OCI-M1 (cell line): ENCODE measurements around the gene AP4M1.
A peak's percentile ranks its signal among the peaks of the same experiment; 100 is the strongest.

Experiments used
- DNase-seq: peaks from one replicate; lab custom pipeline; 2025; lab: John Stamatoyannopoulos, UW

AP4M1 gene, protein sequence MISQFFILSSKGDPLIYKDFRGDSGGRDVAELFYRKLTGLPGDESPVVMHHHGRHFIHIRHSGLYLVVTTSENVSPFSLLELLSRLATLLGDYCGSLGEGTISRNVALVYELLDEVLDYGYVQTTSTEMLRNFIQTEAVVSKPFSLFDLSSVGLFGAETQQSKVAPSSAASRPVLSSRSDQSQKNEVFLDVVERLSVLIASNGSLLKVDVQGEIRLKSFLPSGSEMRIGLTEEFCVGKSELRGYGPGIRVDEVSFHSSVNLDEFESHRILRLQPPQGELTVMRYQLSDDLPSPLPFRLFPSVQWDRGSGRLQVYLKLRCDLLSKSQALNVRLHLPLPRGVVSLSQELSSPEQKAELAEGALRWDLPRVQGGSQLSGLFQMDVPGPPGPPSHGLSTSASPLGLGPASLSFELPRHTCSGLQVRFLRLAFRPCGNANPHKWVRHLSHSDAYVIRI

DNA sequence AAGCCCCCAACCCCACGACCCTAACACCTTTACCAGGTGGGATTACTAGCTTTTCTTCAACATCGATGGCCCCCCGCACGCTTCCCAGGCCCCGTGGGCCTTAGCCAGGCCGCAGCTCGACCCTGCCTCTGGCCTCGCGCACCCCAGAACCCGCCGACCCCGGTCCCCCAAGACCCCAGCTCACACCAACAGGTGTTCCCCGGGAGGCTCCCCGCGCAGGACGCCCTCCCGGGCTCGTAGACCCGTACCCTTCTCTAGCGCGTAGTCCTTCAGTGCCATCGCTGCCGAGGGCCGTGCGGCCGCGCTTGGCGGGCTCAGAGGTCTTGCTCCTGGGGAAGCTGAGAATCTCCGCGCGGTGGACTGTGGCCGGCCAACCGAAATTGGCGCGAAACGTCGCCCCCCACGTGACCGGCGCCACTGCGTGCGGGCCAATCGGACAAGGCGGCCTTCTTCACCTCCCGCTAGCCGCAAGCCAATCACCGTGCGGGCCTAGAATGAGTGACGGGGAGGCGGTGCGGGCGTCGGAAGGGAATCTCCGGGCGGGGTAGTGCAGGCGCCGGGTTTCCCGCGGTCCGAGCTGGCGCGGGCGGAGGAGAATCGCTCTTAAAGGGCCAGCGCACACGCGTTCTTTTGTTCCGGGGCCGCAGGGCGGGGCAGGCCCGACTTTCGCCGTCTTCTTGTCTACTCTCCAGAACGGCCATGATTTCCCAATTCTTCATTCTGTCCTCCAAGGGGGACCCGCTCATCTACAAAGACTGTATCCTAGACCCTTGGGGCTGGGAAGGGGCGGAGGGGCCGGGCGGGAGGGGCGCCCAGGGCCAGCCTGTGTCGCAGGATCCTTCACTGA lies at the start of gene AP4M1, which contains the start of gene MCM7:
Gene AP4M1 (plus strand): TSS at position 628 of the 847 bp plus-strand sequence. CDS start 72 bp downstream, at position 700.
Gene MCM7 (minus strand): TSS at position 382 of the 847 bp plus-strand sequence. CDS start 103 bp downstream, at position 279.
- peak; percentile 100 for DNase-seq

DNA sequence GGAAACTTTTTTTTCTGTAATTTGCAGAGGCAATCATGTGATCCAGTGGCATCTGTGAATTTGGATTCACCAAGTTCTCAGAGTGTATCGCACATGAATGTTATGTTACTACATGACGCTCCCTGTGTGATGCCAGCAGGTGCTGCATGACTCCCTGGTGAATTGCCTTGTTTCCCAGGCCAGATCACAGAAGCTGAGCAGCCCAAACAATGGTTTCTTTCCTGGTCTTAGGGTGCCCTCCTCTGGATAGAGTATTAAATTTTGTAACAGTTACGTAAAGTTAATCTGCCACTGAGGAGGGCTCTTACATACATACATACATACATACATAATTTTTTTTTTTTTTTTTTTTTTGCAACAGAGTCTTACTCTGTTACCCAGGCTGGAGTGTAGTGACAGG lies 48.2 kb upstream of the AP4M1 start:
- DNase-seq: peak; percentile 85

DNA sequence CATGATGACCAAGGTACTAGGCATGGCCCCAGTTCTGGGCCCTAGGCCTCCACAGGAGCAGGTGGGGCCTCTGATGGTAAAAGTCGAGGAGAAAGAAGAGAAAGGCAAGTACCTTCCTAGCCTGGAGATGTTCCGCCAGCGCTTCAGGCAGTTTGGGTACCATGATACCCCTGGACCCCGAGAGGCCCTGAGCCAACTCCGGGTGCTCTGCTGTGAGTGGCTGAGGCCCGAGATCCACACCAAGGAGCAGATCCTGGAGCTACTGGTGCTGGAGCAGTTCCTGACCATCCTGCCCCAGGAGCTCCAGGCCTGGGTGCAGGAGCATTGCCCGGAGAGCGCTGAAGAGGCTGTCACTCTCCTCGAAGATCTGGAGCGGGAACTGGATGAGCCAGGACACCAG lies 44.4 kb upstream of the AP4M1 start:
- DNase-seq: no peak

DNA sequence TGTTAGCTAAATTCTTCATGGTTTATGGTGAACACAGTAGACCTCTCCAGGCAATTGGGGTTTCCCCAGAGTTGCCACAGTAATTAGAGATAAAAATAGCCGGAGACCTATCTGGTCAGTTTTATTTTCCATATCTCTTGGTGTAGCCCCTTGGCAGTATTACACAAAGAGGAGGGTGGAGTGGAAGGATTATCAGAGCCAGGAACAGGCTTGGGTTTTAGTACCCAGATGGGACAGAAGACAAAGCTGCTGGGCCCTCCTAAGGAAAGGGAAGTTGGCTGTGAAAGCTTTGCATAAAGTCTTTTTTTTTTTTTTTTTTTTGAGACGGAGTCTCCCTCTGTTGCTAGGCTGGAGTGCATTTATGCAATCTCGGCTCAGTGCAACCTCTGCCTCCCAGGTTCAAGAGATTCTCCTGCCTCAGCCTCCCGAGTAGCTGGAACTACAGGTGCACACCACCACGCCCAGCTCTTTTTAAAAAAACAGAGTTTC lies 42.1 kb upstream of the AP4M1 start:
- peak; percentile 48 for DNase-seq

DNA sequence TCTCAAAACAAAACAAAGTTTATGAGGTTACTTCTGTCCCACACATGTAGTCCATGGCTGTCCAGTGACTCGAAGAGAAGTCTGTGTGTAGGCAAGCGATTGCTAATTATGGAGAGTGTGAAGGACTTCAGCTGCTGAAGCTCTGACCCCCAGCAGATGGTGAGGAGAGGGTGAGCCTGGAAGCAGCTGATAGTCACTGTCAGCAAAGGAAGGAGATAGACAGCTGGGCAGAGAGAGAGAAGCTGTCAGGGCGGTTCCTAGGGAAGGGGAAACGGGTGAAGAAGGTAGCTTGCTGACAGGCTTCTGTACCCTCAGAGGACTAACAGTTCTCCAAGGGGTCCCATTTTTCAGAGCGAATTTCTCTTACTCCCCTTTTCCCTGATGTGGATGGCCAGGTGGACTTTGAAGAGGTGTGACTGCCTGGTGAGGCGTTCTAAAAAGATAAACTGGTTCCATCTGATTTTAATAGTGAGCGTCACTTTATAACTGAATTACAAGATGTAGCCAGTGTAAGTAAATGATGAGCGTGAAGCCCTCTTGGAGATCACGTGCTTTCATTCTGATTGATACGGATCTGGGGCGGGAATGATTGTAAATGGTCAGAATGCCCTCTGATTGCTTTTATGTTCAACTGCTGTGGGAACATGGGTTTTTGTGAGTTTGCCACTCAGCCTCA lies 39.8 kb upstream of the AP4M1 start:
- no peak for DNase-seq

DNA sequence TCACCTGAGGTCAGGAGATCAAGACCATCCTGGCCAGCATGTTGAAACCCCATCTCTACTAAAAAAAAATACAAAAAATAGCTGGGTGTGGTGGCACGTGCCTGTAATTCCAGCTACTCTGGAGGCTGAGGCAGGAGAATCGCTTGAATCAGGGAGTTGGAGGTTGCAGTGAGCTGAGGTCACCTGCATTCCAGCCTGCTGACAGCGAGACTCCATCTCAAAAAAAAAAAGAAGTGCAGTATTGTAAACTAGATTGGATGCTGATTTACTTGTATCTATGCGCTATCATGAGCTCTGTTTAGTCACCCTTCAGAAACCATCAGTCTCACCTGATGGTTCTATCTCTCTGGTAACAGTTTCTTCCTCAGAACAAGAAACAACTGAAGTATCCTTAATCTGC lies 38.1 kb upstream of the AP4M1 start:
- no peak for DNase-seq

DNA sequence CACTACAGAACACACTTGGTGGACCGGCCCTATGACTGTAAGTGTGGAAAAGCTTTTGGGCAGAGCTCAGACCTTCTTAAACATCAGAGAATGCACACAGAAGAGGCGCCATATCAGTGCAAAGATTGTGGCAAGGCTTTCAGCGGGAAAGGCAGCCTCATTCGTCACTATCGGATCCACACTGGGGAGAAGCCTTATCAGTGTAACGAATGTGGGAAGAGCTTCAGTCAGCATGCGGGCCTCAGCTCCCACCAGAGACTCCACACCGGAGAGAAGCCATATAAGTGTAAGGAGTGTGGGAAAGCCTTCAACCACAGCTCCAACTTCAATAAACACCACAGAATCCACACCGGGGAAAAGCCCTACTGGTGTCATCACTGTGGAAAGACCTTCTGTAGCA lies 37.3 kb upstream of the AP4M1 start:
- DNase-seq: no peak

DNA sequence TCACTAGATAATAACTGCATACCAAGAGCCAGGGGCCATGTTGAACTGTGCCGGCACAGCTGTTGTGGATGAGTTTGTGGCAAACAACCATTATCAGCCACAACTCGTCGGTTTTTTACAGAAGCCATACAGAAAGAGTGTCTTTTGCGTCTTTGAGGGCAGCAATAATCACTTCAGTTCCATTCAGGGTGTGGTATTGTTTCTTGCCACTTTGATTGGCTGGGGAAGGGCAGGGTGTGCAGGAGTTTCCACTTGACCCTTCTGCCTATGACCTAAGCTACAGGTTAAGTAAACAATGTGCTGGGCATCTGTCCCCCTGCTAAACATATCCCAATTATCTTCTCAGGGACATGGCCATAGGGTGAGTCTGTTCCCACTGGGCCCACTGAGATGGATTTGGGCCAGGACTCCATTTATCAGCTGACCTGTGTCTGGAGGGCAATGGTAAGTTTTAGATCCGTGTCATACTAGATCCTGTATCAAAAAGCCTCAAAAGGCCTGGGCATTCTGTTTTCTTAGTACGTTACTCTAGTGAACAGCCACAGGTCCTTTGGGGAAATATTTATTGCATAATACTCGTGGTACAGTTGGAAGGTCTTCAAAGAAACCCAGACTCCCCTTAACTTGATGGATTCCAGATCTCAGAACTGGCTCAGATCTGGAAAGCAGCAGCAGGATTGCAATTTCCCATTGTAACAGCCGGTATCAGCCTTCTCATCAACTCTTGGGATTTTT lies 35.8 kb upstream of the AP4M1 start:
- DNase-seq: no peak

DNA sequence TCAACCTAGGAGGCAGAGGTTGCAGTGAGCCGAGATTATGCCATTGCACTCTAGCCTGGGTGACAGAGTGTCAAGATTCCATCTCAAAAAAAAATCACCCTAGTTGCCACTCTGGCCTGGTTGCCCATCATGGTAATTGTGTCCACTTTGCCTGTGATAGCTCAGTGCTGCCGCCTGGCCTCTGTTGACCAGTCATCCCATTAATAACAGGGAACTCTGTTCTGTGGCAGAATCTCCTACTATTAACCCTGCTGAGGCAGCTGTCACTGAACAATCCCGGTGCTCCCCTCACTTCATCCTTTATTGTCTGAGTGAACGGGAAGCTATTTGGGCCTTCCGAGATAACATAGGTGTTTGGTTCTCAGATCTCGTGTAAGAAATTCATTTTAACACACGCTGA lies 34.5 kb upstream of the AP4M1 start:
- DNase-seq: no peak

DNA sequence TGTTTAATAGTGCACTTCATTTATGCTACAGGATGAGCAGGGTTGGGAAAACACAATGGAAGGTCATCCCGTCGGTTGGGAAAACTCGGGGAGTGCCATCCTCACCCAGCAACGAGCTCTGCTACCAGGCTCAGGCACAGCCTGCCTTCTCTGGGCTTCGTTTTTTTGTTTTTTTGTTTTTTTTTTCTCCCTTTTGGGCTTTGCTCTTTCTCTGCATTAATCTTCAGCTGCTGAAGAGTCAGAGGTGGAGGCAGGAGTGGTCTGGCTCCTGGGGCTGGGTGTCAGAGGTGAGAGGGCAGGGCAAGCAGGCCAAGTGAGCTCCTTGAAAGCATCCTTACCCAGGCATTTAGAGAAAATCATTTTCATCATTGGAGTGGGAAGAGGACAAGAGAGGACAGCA lies 31.5 kb upstream of the AP4M1 start:
- DNase-seq: no peak

DNA sequence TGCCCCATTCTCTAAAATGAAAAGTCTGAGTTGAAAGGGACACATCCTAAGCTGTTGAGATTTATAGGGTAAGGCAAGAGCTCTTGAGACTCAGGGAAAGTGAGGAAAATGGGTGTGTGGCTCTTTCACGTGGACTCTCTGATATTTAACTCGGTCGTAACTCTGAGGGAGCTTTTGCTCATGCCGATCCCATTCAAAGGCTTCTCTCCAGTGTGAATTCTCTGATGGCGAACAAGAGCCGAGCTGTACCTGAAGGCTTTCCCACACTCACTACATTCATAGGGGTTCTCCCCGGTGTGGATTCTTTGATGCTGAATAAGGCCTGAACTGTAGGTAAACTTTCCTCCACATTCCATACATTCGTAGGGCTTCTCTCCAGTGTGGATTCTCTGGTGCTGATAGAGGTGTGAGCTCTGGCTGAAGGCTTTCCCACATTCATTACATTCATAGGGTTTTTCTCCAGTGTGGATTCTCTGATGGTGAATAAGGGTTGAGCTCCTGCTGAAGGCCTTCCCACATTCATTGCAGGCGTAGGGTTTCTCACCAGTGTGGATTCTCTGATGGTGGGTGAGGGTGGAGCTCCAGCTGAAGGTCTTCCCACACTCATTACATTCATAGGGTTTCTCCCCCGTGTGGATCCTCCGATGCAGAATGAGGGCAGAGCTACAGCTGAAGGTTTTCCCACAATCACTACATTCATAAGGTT lies 30.3 kb upstream of the AP4M1 start:
- DNase-seq: no peak

DNA sequence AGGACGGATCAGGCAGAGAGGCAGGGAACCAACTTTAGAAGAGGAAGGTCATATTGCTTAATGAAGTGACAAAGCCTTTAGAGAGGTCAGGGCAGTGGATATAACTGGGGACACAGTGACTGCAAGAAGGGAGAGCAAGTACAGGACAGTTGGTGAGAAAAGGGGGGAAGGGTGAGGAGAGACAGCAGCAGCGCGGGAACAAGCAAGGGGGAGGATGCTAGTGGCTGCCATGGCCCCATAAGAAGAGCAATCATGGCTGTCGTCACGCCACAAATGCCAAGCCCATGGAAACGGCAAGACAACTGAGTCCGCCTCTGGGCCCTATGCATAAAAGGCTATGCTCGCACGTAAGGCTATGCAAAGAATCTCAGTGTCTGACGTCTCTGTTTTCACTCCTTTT lies 29.0 kb upstream of the AP4M1 start:
- DNase-seq: no peak

DNA sequence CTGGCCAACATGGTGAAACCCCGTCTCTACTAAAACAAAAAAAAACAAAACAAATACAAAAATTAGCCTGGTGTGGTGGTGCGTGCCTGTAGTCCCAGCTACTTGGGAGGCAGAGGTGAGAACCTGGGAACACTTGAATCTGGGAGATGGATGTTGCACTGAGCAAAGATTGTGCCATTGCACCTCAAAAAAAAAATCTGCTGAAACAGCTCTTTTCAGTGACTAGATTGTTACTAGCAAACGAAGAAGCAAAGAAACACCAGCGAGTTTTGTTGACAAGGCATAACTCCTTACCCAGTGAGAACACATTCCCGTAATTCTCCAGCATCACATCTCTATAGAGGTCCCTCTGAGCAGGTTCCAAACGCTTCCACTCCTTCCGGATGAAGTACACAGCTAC lies 26.6 kb upstream of the AP4M1 start:
- no peak for DNase-seq

DNA sequence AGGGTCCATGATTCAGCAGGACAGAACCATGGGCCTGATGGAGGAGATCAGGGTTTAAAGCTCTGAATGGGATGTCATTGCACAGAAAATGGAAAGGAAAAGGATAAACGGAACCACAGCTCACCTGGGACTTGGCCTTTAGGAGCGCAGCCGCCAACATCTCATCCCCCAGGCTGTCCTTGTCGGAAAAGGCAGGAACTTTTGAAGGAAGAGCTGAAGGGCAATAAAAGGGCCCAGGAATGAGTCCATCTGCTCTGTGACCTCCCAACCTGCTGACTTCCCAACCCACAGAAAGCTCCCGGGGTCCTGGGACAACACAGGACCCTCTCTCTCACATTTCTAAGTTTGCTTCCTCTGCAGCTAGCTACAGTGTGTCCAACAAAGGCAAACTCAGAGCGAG lies 26.0 kb upstream of the AP4M1 start:
- no peak for DNase-seq

DNA sequence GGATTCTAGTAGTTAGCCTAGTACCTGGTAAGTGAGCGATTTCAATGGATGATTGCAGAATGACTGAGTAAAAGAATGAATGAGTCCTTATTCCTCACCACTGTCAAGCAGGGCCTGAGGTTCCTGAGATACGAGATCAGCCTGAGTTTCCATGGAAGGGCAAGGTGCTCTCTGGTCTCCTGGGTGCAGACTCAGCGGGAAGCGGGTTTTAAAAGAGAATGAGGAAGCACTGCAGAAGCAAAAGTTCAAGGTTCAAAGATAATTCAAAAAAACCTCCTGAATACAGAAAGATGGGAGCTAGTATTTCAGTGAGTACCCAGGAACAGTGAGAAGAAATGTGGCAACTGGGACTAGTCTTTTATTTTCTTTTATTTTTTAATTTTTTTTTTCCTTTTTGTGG lies 24.2 kb upstream of the AP4M1 start:
- DNase-seq: no peak

DNA sequence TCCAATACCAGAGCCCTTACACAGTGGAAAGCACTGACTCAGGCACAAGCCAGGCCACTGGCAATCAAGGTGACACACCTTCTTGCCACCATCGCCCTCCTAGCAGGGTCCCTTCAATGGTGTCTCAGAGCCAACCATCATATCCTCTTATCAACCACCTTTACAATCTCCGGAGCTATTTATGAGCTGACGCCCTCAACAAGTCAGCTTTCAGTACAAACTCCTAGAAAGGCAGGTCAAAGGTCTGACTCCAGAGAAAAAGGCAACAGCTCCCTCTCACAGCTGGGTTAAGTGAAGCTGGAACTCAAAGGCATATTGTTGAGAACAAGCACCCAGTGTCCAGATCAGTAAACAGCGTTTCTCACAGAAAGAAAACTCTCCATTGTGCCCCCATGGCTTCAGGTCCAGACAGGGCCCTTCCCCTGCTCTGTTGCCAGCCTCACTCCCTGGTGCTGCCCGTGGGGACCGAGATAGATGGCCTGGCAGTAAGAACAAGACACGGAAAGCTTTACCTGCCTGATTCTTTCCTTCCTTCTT lies 22.4 kb upstream of the AP4M1 start:
- no peak for DNase-seq

DNA sequence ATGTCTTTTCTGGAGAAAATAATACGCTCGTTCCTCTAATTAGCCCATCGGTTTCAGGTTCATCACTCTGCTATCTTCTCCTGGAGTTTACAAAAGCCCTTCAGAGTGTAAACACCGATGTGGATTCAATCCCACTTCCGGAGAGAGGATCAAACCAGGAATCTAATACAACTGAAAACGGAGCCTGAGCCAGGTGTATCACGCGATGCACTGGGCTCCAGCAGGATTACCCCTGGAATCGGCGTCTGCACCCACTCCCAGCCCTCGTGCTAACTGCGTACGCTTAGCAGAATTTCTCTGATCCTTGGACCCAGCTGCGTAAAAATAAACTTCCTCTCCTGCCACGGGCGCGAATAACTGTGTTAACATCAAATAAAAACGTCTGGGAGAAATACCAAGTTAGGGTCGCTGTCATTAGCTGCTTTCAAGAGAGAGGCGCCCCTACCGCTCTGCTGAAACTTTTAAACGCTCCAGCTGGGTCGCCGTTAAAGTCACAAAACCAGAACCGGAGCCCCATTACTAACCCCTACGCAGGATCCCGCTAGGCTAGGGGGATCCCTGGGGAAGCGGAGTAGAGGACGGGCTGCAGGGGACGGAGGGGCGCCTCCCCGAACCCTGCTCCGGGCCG lies 20.4 kb upstream of the AP4M1 start:
- DNase-seq: peak; percentile 62

DNA sequence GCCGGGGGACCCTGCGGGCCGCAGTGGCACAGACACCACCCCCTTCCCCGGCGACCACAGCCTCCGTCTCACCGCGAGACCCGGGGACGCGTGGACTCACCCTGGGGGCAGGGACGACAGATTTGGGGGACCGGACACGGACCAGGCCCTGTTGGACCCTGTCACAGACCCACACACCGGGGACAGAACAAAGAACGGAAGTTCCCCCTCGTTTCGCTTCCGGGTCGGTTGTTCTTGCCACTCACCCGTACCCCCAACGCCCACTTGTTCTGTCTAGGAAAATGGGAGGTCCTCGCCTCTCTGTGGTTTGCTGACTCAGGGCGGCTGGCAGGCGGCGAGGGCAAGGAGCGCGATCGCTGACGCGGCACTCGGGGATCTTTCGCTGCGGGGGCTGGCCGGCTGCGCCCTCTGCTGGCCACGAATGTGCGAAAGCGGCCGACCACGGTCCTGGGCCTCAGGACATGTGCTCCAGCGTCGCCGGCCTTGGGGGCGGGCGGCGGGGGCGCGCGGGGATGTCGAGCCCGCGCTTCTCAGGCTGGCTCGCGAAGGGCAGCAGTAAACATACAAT lies 19.8 kb upstream of the AP4M1 start, which contains the start of gene ZNF3:
Gene ZNF3 (minus strand): TSS at position 189 of the 568 bp plus-strand sequence. CDS start 4,366 bp downstream, outside the sequence.
- DNase-seq: peak; percentile 100

DNA sequence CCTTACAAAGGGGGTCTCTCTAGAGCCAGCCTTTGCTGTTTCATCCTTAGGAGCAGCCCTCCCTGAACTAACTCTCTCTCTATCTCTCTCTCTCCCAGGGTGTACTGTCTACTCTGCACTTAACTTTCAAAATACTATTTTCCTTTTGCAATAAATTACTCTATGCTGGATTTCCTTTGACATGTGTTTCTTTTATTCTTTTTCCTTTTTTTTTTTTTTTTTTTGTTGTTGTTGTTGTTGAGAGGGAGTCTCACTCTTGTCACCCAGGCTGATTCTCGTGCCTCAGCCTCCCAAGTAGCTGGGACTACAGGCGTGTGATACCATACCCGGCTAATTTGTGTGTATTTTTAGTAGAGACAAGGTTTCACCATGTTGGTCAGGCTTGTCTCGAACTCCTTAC lies 18.5 kb upstream of the AP4M1 start:
- no peak for DNase-seq

DNA sequence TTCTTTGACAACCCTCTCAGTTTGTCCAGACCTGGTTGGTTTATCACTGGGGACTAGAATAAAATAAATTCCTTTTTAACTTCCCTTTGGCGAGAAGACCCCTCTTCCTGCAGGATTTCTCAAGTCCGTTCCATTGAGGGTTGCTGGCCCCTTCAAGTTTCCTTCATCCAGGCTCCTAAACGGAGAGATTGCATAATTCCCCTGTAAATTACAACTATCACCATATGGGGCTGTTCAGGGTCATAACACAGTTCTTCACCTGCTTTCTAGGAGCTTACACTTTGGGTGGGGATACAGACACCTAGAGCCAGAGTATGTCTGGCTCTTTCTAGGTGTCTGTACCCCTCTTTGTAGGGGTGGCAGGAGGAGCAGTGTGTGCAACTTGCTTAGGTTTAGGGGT lies 15.9 kb upstream of the AP4M1 start:
- no peak for DNase-seq
